GM21717 (cell line): Measurements from ENCODE around the gene OTUB1.
"Not testable (repeated sequence)": the region's sequence is repeated elsewhere in the genome, so short reads cannot be mapped to it uniquely, and the experiment has no call there.

Experiments
- ATAC-seq: cut with Tn5 transposase; IDR thresholded peaks from one replicate; pipeline ENCODE4 v1.9.1; 2021; ENCODE audit warnings: mild to moderate bottlenecking, moderate library complexity; ENCODE audit not compliant: unreplicated experiment

The OTUB1 gene

GRCh38 chr11:64041846-64042245 is 55.6 kb downstream of the OTUB1 start:
- ATAC-seq, result no peak

GRCh38 chr11:64042301-64042700 is 56.1 kb downstream of the OTUB1 start:
- no peak for ATAC-seq

GRCh38 chr11:64043545-64043944 is 57.3 kb downstream of the OTUB1 start:
- no peak for ATAC-seq

GRCh38 chr11:64044730-64045393 is 58.6 kb downstream of the OTUB1 start:
- no peak for ATAC-seq

- no peak for ATAC-seq
These were observed 59.5 kb downstream of the OTUB1 start for GRCh38 chr11:64045700-64046099.

GRCh38 chr11:64047373-64047772 is 61.1 kb downstream of the OTUB1 start:
- ATAC-seq, result not testable (repeated sequence)
